Measurements from ENCODE around the gene CST9. TPM values are rescaled to one million over a fixed set of nuclear protein-coding genes. Genes with fewer than 3 reads are reported as not detected.
"Not testable (repeated sequence)": the region's sequence is repeated elsewhere in the genome, so short reads cannot be mapped to it uniquely, and the experiment has no call there.

Gene CST9
- total RNA-seq, 1 donor = not detected

DNA sequence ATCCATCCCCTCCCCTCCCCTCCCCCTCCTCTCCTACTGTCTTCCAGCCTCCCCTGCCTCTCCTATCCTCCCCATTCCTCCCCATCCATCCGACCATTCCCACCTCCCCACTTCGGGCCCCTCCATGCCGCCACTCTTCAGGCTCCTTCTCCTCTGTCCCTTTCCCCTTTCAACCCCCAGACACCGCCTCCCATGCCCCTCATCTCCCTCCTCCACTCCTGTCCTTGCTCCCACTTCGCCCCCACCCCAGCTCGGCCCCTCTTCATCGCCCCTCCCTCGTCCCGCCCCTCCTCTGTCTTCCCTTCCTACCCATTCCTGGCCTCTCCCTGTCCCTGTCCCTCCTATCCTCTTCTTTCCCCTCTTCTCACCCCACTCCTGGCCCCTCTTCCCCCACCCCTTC is 32.6 kb upstream of the CST9 start:
- no peak overlapping the region for H3K4me3 ChIP-seq (ENCODE audit: low read depth, low read length)
- no peak for DNase-seq (ENCODE audit: low read depth)
- TF ChIP-seq CTCF (IDR thresholded peaks at IDR 0.05; ENCODE audit: insufficient read depth, low read length) = no peak

DNA sequence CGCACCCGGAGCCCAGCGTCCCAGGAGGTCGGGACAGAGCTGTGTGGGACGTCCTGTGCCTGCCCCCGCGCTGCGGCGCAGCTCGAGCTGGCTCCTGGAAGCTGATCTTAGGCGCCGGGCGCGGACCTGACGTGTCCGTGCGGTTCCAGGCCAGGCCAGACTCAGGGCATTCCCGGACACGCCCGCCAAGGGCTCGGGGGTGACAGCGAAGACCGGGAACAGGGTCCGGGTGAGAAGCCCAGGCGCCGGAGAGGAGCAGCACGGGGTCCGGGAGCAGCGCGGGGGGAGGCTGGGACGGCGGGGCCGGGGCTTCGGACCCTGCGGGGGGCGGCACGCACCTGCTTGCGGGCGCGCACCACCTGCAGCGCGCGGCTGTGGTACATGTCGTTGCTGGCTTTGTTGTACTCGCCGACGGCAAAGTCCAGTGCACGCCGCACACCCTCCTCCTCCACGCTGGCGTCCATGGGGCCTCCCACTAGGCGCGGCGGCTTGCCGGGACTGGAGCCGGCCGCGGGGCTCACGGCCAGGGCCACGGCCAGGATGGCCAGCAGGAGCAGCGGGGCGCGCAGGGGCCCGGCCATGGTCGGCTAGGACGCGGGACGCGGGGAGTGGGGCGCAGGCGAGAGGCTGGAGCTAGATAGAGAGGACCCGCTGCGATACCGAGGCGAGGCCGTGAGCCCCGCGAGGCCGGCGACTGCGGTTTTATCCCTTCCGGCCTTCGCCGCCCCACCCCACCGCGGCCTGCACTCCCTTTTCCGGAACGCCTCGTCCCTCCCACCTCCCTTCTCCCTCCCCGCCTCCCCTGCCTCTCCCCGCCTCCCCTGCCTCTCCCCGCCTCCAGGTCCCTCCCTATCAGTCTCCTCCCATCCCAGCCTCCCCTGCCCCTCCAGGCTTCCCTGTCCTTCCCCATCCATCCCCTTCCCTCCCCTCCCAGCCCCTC is 31.8 kb upstream of the CST9 start, which contains the start of gene CST3:
Gene CST3 (minus strand): TSS at position 674 of the 940 bp plus-strand sequence. CDS start 93 bp downstream, at position 581.
- peak; percentile 82 for DNase-seq (ENCODE audit: low read depth)
- peak within 1 kb of the TSS; percentile 85 for H3K4me3 ChIP-seq (ENCODE audit: low read depth, low read length)
- no peak for TF ChIP-seq CTCF (IDR thresholded peaks at IDR 0.05; ENCODE audit: insufficient read depth, low read length)

DNA sequence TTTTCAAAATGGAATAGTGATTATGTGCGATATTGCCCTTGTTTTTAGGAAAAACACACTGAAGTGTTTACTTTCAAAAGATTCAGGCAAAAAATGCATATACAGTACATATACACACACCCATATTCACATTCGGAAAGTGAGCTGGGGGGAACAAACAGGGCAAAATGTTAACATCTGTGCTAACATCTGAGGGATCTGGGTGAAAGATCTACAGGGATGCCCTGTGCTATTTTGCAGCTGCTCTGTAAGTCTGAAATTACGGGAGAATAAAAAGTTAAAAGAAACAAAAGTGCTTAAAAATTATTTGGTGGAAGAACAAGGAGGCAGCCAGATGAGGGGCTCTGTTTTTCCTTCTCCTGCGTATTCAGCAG is 31.2 kb upstream of the CST9 start:
- H3K4me3 ChIP-seq (ENCODE audit: low read depth, low read length) = peak overlapping the region; percentile 85
- no peak for TF ChIP-seq CTCF (IDR thresholded peaks at IDR 0.05; ENCODE audit: insufficient read depth, low read length)
- no peak for DNase-seq (ENCODE audit: low read depth)

DNA sequence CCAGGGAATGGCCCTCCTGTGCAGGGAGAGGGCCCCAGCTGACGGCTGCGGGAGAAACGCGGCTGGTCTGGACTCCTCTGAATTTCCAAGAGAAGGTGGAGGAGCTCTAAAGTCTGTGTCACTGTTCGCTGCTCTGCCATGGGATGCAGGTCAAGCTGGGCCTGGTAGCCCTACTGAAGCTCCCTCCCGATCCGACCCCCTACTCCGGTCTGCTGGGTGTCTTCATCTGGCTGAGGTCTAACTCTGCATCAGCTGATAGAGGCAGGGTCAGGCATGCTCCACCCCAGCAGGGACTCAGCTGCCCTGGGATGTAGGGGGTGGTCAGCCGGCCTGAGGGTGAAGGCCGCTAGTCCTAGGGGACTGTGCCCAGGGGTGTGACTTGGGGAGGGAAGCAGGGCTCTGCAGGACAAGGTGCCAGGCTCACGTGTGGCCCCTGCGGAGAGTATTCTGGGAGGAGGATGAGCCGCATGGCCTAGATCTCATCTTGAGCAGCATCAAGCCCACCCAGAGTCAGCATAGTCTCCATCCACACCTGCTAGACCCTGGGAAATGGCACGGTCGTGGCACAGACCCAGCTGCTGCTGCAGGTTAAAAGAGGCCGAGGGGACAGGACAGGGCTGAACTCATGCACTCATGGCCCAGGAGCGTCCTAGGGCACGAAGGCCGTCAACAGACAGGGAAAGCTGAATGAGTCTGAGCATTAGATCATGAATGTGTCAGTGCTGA is 30.6 kb upstream of the CST9 start:
- no peak for TF ChIP-seq CTCF (IDR thresholded peaks at IDR 0.05; ENCODE audit: insufficient read depth, low read length)
- peak overlapping the region; percentile 85 for H3K4me3 ChIP-seq (ENCODE audit: low read depth, low read length)
- DNase-seq (ENCODE audit: low read depth) = no peak

DNA sequence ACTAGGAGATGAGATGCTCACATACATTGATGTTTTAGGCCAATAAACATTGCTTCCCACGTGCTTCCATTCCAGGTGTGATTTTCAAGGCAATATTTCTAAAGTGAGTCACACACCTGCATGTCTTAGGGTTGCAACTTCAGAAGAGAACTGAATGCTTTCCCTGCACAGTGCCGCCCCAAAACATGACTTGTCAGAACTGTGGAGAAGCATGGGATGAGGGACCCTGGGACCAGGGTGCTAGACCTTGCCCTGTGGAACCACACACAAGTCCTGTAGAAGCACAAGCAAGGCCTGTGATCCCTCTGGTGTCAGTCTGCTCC is 30.0 kb upstream of the CST9 start:
- DNase-seq (ENCODE audit: low read depth) = not testable (repeated sequence)
- peak overlapping the region; percentile 85 for H3K4me3 ChIP-seq (ENCODE audit: low read depth, low read length)

DNA sequence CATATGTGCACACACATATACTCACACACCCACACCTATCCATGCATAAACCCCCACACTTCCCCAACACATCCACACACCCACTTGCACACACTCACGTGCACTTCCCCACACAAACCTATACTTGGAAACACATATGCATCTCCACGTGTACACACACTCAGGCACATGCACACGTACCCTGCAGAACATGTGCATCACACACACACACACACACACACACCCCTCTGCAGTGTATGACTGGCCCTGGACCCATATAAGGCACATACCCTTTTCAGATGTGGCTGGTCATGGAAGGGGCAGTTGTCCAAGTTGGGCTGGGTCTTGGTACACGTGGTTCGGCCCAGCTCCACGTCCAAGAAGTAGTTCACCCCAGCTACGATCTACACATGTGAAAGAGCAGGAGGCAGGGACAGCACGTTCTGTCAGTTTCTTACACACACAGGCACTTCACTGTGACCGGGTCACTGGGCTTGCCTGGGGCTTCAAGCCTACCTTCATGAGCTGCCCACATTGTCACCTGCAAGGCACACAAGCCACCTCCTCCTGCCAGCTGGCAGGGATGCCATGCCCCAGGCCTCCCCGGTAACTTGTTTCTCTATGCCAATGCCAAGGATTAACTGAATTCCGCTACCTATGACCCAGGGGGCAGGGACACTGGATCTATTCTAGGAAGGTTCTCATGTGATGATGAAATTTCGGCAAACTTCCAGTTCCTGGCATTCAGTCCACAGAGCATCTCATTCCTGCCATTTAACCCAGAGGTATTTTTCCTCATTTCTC is 29.5 kb upstream of the CST9 start:
- peak overlapping the region; percentile 37 for H3K4me3 ChIP-seq (ENCODE audit: low read depth, low read length)
- no peak for TF ChIP-seq CTCF (IDR thresholded peaks at IDR 0.05; ENCODE audit: insufficient read depth, low read length)
- peak; percentile 44 for DNase-seq (ENCODE audit: low read depth)
